Measurements from ENCODE around the gene PLEKHA4. TPM values are rescaled to one million over a fixed set of nuclear protein-coding genes. Genes with fewer than 3 reads are reported as not detected.

PLEKHA4 gene
- total RNA-seq, 2 donors from 2014 or later: 6.6 to 7.0 TPM

GRCh38 chr19:48795685-48796070 lies 72.7 kb downstream of the PLEKHA4 start:
- no peak overlapping the region for H3K27ac ChIP-seq (ENCODE audit: low read depth, low read length)
- peaks cover 4% of the 10 kb centered on the region for H3K4me1 ChIP-seq (ENCODE audit: control insufficient read depth, insufficient read depth, low read length)
- DNase-seq: no peak
- peaks cover 9% of the 10 kb centered on the region for H3K36me3 Mint-ChIP-seq (ENCODE audit: low read depth)
- H3K9me3 Mint-ChIP-seq: no peaks in the 10 kb centered on the region
- H3K4me1 Mint-ChIP-seq: peaks cover 7% of the 10 kb centered on the region
- H3K9ac ChIP-seq (ENCODE audit: extremely low read depth, low read length, poor library complexity, severe bottlenecking): no peak overlapping the region
- H3K27me3 ChIP-seq (ENCODE audit: control insufficient read depth, insufficient read depth, low read length, poor library complexity, severe bottlenecking): no peaks in the 10 kb centered on the region
- H3K4me3 ChIP-seq (ENCODE audit: low read length): peak overlapping the region; percentile 80
- H3K4me3 Mint-ChIP-seq: peak overlapping the region; percentile 79
- WGBS, 2 experiments (ENCODE audit: insufficient coverage in 1 of 2, insufficient read length in 1 of 2): 84 to 89% methylated on average over 2 of the region's 2 CpGs
- no peaks in the 10 kb centered on the region for H3K27me3 Mint-ChIP-seq (ENCODE audit: insufficient read depth)
- H3K27ac Mint-ChIP-seq: peak overlapping the region; percentile 99
- H3K36me3 ChIP-seq (ENCODE audit: control insufficient read depth, insufficient read depth, low read length): no peaks in the 10 kb centered on the region
- H3K9me3 ChIP-seq (ENCODE audit: control insufficient read depth, low read length): no peaks in the 10 kb centered on the region
- TF ChIP-seq CTCF (conservative IDR thresholded peaks at IDR 0.05): no peak

GRCh38 chr19:48795055-48795684 lies 73.2 kb downstream of the PLEKHA4 start:
- Histone ChIP-seq H3K27ac (ENCODE audit: low read depth, low read length) (peak overlapping the region; percentile 60), H3K9me3 (ENCODE audit: control insufficient read depth, low read length) (no peaks in the 10 kb centered on the region), H3K9ac (ENCODE audit: extremely low read depth, low read length, poor library complexity, severe bottlenecking) (peak overlapping the region; percentile 50), H3K4me1 (ENCODE audit: control insufficient read depth, insufficient read depth, low read length) (peaks cover 4% of the 10 kb centered on the region), H3K4me3 (ENCODE audit: low read length) (peak overlapping the region; percentile 80), H3K36me3 (ENCODE audit: control insufficient read depth, insufficient read depth, low read length) (no peaks in the 10 kb centered on the region), H3K27me3 (ENCODE audit: control insufficient read depth, insufficient read depth, low read length, poor library complexity, severe bottlenecking) (no peaks in the 10 kb centered on the region)
- TF ChIP-seq CTCF (conservative IDR thresholded peaks at IDR 0.05): peak; percentile 99
- Mint-ChIP-seq H3K27ac (peak overlapping the region; percentile 99), H3K36me3 (ENCODE audit: low read depth) (peaks cover 6% of the 10 kb centered on the region), H3K27me3 (ENCODE audit: insufficient read depth) (no peaks in the 10 kb centered on the region), H3K9me3 (no peaks in the 10 kb centered on the region), H3K4me3 (peak overlapping the region; percentile 79), H3K4me1 (peaks cover 7% of the 10 kb centered on the region)
- WGBS, 2 experiments (ENCODE audit: insufficient coverage in 1 of 2, insufficient read length in 1 of 2): 4 to 5% methylated on average over 22 to 38 of the region's 38 CpGs
- DNase-seq: peak; percentile 97

- Histone ChIP-seq H3K9ac (ENCODE audit: extremely low read depth, low read length, poor library complexity, severe bottlenecking) (no peak overlapping the region), H3K9me3 (ENCODE audit: control insufficient read depth, low read length) (no peaks in the 10 kb centered on the region), H3K4me3 (ENCODE audit: low read length) (no peak overlapping the region), H3K27ac (ENCODE audit: low read depth, low read length) (no peak overlapping the region), H3K36me3 (ENCODE audit: control insufficient read depth, insufficient read depth, low read length) (no peaks in the 10 kb centered on the region), H3K4me1 (ENCODE audit: control insufficient read depth, insufficient read depth, low read length) (peaks cover 4% of the 10 kb centered on the region), H3K27me3 (ENCODE audit: control insufficient read depth, insufficient read depth, low read length, poor library complexity, severe bottlenecking) (no peaks in the 10 kb centered on the region)
- DNase-seq: no peak
- 95 to 100% methylated on average over 4 to 6 of the region's 6 CpGs for WGBS, 2 experiments (ENCODE audit: insufficient coverage in 1 of 2, insufficient read length in 1 of 2)
- TF ChIP-seq CTCF (conservative IDR thresholded peaks at IDR 0.05): no peak
- Mint-ChIP-seq H3K4me3 (no peak overlapping the region), H3K27me3 (ENCODE audit: insufficient read depth) (no peaks in the 10 kb centered on the region), H3K27ac (peak overlapping the region; percentile 99), H3K36me3 (ENCODE audit: low read depth) (peaks cover 5% of the 10 kb centered on the region), H3K4me1 (peaks cover 6% of the 10 kb centered on the region), H3K9me3 (no peaks in the 10 kb centered on the region)
These were observed 74.1 kb downstream of the PLEKHA4 start for GRCh38 chr19:48794291-48794690.
